Measurements from ENCODE around the gene TMEM101.

The TMEM101 gene

GRCh38 chr17:44014437-44015172 is at the start of gene TMEM101:
TSS of gene TMEM101 (minus strand) at chr17:44014963. CDS start at chr17:44014952, 11 bp downstream.
- peak within 1 kb of the TSS; percentile 90 for H2AFZ ChIP-seq (ENCODE audit: low read depth)
- H3K4me3 ChIP-seq (IDR thresholded peaks at IDR 0.05; ENCODE audit: insufficient read depth, low read depth, low read length): no peak within 1 kb of the TSS
- no peaks in the 10 kb centered on the region for H3K36me3 ChIP-seq (ENCODE audit: insufficient read depth)
- no peaks in the 10 kb centered on the region; the same call in 1 of the 2 replicates for H3K79me2 ChIP-seq (ENCODE audit: insufficient read depth, low read depth)
- TF ChIP-seq CTCF (conservative IDR thresholded peaks at IDR 0.05; ENCODE audit: low read depth, low read length): no peak
- peak within 1 kb of the TSS; percentile 34; the same call in 1 of the 2 replicates for H3K27ac ChIP-seq
- H3K4me1 ChIP-seq (ENCODE audit: low read depth, poor library complexity, severe bottlenecking): peaks cover 26% of the 10 kb centered on the region
- H4K20me1 ChIP-seq (ENCODE audit: insufficient read depth): no peaks in the 10 kb centered on the region
- no peaks in the 10 kb centered on the region for H3K27me3 ChIP-seq (ENCODE audit: insufficient read depth, low read depth)
- peak within 1 kb of the TSS; percentile 94 for H3K4me2 ChIP-seq
- peak within 1 kb of the TSS; percentile 81 for H3K9ac ChIP-seq

GRCh38 chr17:44063704-44064639 is 49.2 kb upstream of the TMEM101 start:
- Histone ChIP-seq H4K20me1 (ENCODE audit: insufficient read depth) (peaks cover 6% of the 10 kb centered on the region; the same call in 1 of the 2 replicates), H3K27ac (no peak overlapping the region), H3K4me3 (IDR thresholded peaks at IDR 0.05; ENCODE audit: insufficient read depth, low read depth, low read length) (no peak overlapping the region), H2AFZ (ENCODE audit: low read depth) (no peak overlapping the region), H3K4me1 (ENCODE audit: low read depth, poor library complexity, severe bottlenecking) (peaks cover 30% of the 10 kb centered on the region), H3K36me3 (ENCODE audit: insufficient read depth) (peaks cover 21% of the 10 kb centered on the region; the same call in 1 of the 2 replicates), H3K27me3 (ENCODE audit: insufficient read depth, low read depth) (no peaks in the 10 kb centered on the region), H3K9ac (no peak overlapping the region), H3K4me2 (no peak overlapping the region), H3K79me2 (ENCODE audit: insufficient read depth, low read depth) (peaks cover 75% of the 10 kb centered on the region)
- TF ChIP-seq CTCF (conservative IDR thresholded peaks at IDR 0.05; ENCODE audit: low read depth, low read length): no peak

GRCh38 chr17:44062871-44063270 is 48.1 kb upstream of the TMEM101 start:
- H3K4me3 ChIP-seq (IDR thresholded peaks at IDR 0.05; ENCODE audit: insufficient read depth, low read depth, low read length): no peak overlapping the region
- TF ChIP-seq CTCF (conservative IDR thresholded peaks at IDR 0.05; ENCODE audit: low read depth, low read length): no peak
- H3K36me3 ChIP-seq (ENCODE audit: insufficient read depth): peaks cover 29% of the 10 kb centered on the region; the same call in 1 of the 2 replicates
- H2AFZ ChIP-seq (ENCODE audit: low read depth): no peak overlapping the region
- no peaks in the 10 kb centered on the region for H3K27me3 ChIP-seq (ENCODE audit: insufficient read depth, low read depth)
- H3K27ac ChIP-seq: no peak overlapping the region
- H3K4me2 ChIP-seq: no peak overlapping the region
- H4K20me1 ChIP-seq (ENCODE audit: insufficient read depth): peaks cover 6% of the 10 kb centered on the region; the same call in 1 of the 2 replicates
- peaks cover 30% of the 10 kb centered on the region for H3K4me1 ChIP-seq (ENCODE audit: low read depth, poor library complexity, severe bottlenecking)
- H3K79me2 ChIP-seq (ENCODE audit: insufficient read depth, low read depth): peaks cover 84% of the 10 kb centered on the region
- H3K9ac ChIP-seq: no peak overlapping the region

GRCh38 chr17:44061446-44061845 is 46.7 kb upstream of the TMEM101 start:
- H3K4me2 ChIP-seq: no peak overlapping the region
- no peaks in the 10 kb centered on the region for H3K27me3 ChIP-seq (ENCODE audit: insufficient read depth, low read depth)
- H3K4me1 ChIP-seq (ENCODE audit: low read depth, poor library complexity, severe bottlenecking): peaks cover 23% of the 10 kb centered on the region
- H4K20me1 ChIP-seq (ENCODE audit: insufficient read depth): peaks cover 6% of the 10 kb centered on the region
- H3K4me3 ChIP-seq (IDR thresholded peaks at IDR 0.05; ENCODE audit: insufficient read depth, low read depth, low read length): no peak overlapping the region
- no peak overlapping the region for H3K9ac ChIP-seq
- TF ChIP-seq CTCF (conservative IDR thresholded peaks at IDR 0.05; ENCODE audit: low read depth, low read length): no peak
- H2AFZ ChIP-seq (ENCODE audit: low read depth): no peak overlapping the region
- H3K79me2 ChIP-seq (ENCODE audit: insufficient read depth, low read depth): peaks cover 94% of the 10 kb centered on the region
- no peak overlapping the region for H3K27ac ChIP-seq
- H3K36me3 ChIP-seq (ENCODE audit: insufficient read depth): peaks cover 29% of the 10 kb centered on the region; the same call in 1 of the 2 replicates
